Body of pancreas (tissue), 4 donors: ENCODE measurements around the gene RFT1. TPM values are rescaled to one million over a fixed set of nuclear protein-coding genes. Genes with fewer than 3 reads are reported as not detected.
A peak's percentile ranks its signal among the peaks of the same experiment; 100 is the strongest.

Experiments
- ATAC-seq: fragments of 150-250 bp; one replicate; pipeline ENCODE4 v1.9.1; 2016
- DNase-seq, 4 donors: peaks; one replicate each; pipeline ENCODE4 v3.0.0-alpha.2; 2019
- H3K27ac ChIP-seq, 4 donors: fragments of 200-600 bp; sonication (generic); 1 replicate in 3 of 4; 2 replicates in 1 of 4; pipeline versions ENCODE4 v1.5.1 to v1.6.1; 2016 to 2019; ENCODE audit warnings: mild to moderate bottlenecking in 1 of 4, mixed read lengths in 1 of 4, moderate library complexity in 1 of 4
- H3K27me3 ChIP-seq, 2 donors: fragments of 200-600 bp; sonication (generic); one replicate each; pipeline ENCODE4 v1.6.0; 2016; ENCODE audit warnings: mild to moderate bottlenecking in 1 of 2
- H3K36me3 ChIP-seq, 2 donors: fragments of 200-600 bp; sonication (generic); replicated peaks in 1 of 2; 2 replicates each; pipeline ENCODE4 v1.5.1; 2016; ENCODE audit warnings: low read depth in 2 of 2; ENCODE audit not compliant: insufficient read depth in 1 of 2
- H3K4me1 ChIP-seq: fragments of 200-600 bp; sonication (generic); one replicate; pipeline ENCODE4 v1.6.0; 2016
- H3K4me3 ChIP-seq, 2 donors: fragments of 200-600 bp; sonication (generic); 1 replicate in 1 of 2; 2 replicates in 1 of 2; pipeline ENCODE4 v1.5.1; 2016 to 2019
- H3K9me3 ChIP-seq, 3 donors: fragments of 200-600 bp; sonication (generic); 1 replicate in 2 of 3; 2 replicates in 1 of 3; pipeline ENCODE4 v1.5.1; 2016
- POLR2A ChIP-seq, 3 donors: fragments of 450-650 bp; IDR thresholded peaks; one replicate each; pipeline ENCODE4 v1.6.1; 2016; ENCODE audit warnings: antibody characterized with exemption in 3 of 3, mild to moderate bottlenecking in 2 of 3
- WGBS, 2 donors: methylation state at CpG; one replicate each; pipeline ENCODE4 v1.1.5; 2017; 5-methylcytosine and 5-hydroxymethylcytosine counted together
- intact Hi-C: fragments of 100-400 bp; cut with DNase I; formaldehyde crosslinking; loops from one replicate; pipeline ENCODE4 v1.15.1; 2023
- total RNA-seq, 2 donors: library from RNA; depleted of rRNA; stranded (reverse); fragments of >200 nt; gene quantifications; one replicate each; pipeline ENCODE4 v1.1.0, GENCODE V29; 2016
- TF ChIP-seq, protein P1 (sequence below), 7 experiments: fragments of 450-650 bp in 4 of 7; fragments of 200-600 bp in 3 of 7; sonication (generic) in 3 of 7; IDR thresholded peaks; one replicate each; pipeline ENCODE4 v1.5.1; 2016 to 2019; ENCODE audit warnings: antibody characterized with exemption in 7 of 7

Gene RFT1
- total RNA-seq, 2 donors from 2014 or later = 10.6 to 19.8 TPM

DNA sequence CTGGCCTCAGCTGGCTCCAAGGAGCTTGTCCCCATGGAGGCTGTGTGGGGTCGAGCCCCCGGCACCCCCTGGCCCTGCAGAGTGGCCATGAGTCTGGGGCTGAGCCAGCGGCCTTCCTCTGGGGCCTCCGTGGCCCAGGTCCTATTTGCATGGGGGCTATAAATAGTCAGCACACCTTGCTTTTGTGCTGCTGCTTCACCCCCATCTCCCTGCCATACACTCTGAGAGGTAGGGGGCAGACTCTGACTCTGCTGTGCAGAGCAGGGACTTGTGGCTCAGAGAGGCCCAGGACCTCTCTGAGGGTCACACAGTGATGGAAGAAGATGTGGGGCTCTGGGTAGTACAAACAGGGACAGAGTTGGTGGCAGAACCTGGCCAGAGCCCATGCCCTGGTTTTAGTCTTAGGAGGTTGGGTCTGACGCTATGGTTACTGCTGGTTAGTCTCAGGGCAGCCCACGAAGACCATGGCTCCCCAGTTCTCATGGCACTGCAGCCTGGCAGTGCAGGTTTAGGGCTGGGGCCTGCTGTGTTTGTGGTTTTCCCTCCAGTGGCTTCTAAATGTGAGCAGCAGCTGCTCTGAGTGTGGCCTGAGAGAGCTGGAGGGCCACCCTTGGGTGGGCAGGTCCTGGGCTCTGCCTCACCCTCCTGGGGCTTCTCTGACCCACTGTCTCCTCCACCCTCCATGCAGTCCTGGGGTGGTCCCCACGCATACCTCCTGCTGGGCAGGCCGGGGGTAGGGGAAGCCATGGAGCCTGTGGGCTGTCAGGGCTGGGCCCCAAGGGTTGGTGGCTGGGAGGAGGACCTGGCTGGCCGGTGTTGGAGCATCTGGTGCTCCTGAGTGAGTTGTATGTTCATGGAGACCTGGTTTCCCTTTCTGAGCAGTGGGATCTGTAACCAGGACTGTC lies 44.4 kb upstream of the RFT1 start:
- intact Hi-C loops = no loop called here
- TF ChIP-seq, protein P1, sequence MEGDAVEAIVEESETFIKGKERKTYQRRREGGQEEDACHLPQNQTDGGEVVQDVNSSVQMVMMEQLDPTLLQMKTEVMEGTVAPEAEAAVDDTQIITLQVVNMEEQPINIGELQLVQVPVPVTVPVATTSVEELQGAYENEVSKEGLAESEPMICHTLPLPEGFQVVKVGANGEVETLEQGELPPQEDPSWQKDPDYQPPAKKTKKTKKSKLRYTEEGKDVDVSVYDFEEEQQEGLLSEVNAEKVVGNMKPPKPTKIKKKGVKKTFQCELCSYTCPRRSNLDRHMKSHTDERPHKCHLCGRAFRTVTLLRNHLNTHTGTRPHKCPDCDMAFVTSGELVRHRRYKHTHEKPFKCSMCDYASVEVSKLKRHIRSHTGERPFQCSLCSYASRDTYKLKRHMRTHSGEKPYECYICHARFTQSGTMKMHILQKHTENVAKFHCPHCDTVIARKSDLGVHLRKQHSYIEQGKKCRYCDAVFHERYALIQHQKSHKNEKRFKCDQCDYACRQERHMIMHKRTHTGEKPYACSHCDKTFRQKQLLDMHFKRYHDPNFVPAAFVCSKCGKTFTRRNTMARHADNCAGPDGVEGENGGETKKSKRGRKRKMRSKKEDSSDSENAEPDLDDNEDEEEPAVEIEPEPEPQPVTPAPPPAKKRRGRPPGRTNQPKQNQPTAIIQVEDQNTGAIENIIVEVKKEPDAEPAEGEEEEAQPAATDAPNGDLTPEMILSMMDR (IDR thresholded peaks at IDR 0.05) = no peak
- no peak for TF ChIP-seq POLR2A (IDR thresholded peaks at IDR 0.05)
- H3K27ac ChIP-seq = no peak overlapping the region
- peaks cover under 1 to 9% of the 10 kb centered on the region in 2 donors for H3K36me3 ChIP-seq
- H3K4me3 ChIP-seq = no peak overlapping the region
- no peaks in the 10 kb centered on the region for H3K9me3 ChIP-seq
- DNase-seq (no peak), ATAC-seq (no peak)
- peaks cover 33% of the 10 kb centered on the region for H3K4me1 ChIP-seq
- H3K27me3 ChIP-seq = no peaks in the 10 kb centered on the region
- WGBS, 2 donors = 70 to 71% methylated on average over 2 to 9 of the region's 9 CpGs

DNA sequence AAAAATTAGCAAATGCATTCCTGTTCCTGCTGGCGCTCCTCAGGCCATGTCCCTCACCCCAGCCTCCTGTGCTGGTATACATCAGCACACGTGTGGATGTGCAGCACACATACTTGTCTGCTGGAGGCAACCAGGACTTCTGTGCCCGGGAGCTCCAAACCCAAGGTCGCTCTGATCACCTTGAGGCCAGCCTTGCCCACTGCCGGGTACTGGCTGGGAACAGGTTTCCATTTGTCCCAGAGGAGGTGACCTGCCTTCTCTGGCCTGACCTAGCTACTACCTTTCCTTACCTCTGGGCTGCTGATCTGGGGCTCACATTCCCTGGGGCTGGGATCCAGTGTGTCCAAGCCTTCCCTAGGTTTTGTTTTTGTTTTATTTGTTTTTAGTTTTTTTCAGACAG lies 42.9 kb upstream of the RFT1 start:
- Histone ChIP-seq H3K27ac (peak overlapping the region in 2 of 4 donors; percentile 21 to 33), H3K4me1 (peaks cover 34% of the 10 kb centered on the region), H3K27me3 (no peaks in the 10 kb centered on the region), H3K36me3 (no peaks in the 10 kb centered on the region), H3K4me3 (no peak overlapping the region), H3K9me3 (no peaks in the 10 kb centered on the region)
- WGBS, 2 donors = 41 to 46% methylated on average over 4 to 5 of the region's 5 CpGs
- DNase-seq = peak in 1 of 4 donors; percentile 50
- ATAC-seq = peak; percentile 53
- no peak for TF ChIP-seq POLR2A (IDR thresholded peaks at IDR 0.05)
- TF ChIP-seq, protein P1 (IDR thresholded peaks at IDR 0.05) = no peak
- intact Hi-C loops = no loop called here

DNA sequence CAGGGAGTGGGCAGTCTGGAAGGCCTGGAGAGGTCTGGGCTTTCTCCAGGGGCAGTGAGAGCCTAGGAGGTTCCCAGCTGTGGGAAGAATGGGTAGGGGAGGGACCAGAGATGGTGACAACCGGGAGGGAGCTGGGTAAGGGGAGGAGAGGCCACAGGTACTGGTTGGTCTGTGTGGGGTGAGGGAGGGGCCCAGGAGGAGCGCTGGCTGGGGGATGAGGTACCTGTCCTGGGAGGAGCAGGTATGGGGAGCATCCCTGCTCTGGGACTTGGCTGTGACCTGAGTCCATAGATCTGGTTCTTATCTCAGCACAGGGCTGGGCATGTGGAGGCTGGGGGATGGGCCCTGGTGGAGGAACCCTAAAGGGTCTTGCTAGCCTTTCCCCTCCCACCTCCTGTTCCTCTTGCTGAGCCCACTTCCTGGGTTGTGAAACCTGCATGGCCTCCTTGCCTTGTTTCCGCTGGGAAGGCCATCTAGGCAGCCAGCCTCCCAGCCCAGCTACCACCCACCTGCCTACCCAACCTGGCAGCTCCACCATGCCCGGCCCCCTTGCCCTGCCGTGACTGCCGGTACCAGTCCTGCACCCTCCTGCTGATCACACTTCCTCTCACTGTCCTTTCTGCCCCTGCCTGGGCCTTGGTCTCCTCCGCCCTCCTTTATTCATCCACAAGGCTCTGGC lies 41.7 kb upstream of the RFT1 start:
- H3K4me3 ChIP-seq = no peak overlapping the region
- no peak for ATAC-seq
- no peaks in the 10 kb centered on the region for H3K9me3 ChIP-seq
- no peak for DNase-seq
- peak overlapping the region in 3 of 4 donors; percentile 31 to 46 (median 36) for H3K27ac ChIP-seq
- peaks cover 45% of the 10 kb centered on the region for H3K4me1 ChIP-seq
- 62 to 64% methylated on average over 7 of the region's 7 CpGs for WGBS, 2 donors
- TF ChIP-seq, protein P1 (IDR thresholded peaks at IDR 0.05) = no peak
- H3K27me3 ChIP-seq = no peaks in the 10 kb centered on the region
- intact Hi-C loops = no loop called here
- no peaks in the 10 kb centered on the region for H3K36me3 ChIP-seq

DNA sequence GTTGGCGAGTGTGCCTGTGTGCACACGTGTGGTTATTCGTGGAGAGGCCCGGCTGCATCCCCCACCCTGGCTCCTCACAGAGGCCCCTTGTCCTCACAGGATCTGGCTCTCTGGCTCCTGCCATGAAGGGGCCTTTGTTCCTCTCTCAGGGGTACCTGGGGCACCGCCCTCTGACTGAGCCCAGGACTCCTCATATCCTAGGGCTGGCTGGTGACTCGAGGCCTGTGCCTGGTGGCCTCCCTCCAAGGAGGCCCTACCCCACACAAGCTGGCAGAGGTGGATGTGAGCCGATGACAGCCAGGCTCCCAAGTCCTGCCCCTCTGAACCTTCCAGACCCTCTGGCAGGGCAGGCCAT lies 40.8 kb upstream of the RFT1 start:
- Histone ChIP-seq H3K9me3 (no peaks in the 10 kb centered on the region), H3K4me1 (peaks cover 53% of the 10 kb centered on the region), H3K27me3 (no peaks in the 10 kb centered on the region), H3K27ac (peak overlapping the region in 3 of 4 donors; percentile 27 to 46 (median 36)), H3K4me3 (no peak overlapping the region), H3K36me3 (no peaks in the 10 kb centered on the region)
- ATAC-seq = peak; percentile 9
- peak in 1 of 4 donors; percentile 40 for DNase-seq
- 37 to 39% methylated on average over 5 to 7 of the region's 7 CpGs for WGBS, 2 donors
- intact Hi-C loops = no loop called here
- TF ChIP-seq, protein P1 (IDR thresholded peaks at IDR 0.05) = no peak
- no peak for TF ChIP-seq POLR2A (IDR thresholded peaks at IDR 0.05)
